Heart left ventricle (tissue), 13 donors: ENCODE data around the gene PTPRN2.

ENCODE experiments used
- POLR2A ChIP-seq, 2 donors: fragments of 450-650 bp; IDR thresholded peaks; one replicate each; pipeline ENCODE4 v1.6.1; 2017; ENCODE audit warnings: antibody characterized with exemption in 2 of 2, mild to moderate bottlenecking in 2 of 2, moderate library complexity in 2 of 2
- TF ChIP-seq, protein P1 (sequence below), 12 donors: fragments of 200-600 bp; sonication (generic) in 4 of 12; IDR thresholded peaks; one replicate each; pipeline versions ENCODE4 v1.5.0 to v1.8.0; 2018 to 2022; ENCODE audit warnings: antibody characterized with exemption in 12 of 12, mild to moderate bottlenecking in 5 of 12
- donor health status: ischemic (EF 13 %, LVEDD 7.1; RV severe dilation, severe dysfunction).
- donor health status: DM: no; HTN: yes; CAD: no.
- donor health status: DM: no; HTN: no; CAD: no.
- donor health status: ischemic (EF 25% LVEDD 6.9; RV normal size, moderate dysfunction).
- donor health status: ischemic (EF 25% LVEDD 5.7; RV mildly dilated, moderate dysfunction).
- donor health status: ischemic (EF 35%, LVEDD 5.7; RV mildly dilated, moderate dysfunction).
- donor health status: nonischemic (EF 11% LVEDD 7.7; RV severe dilation, severe dysfunction).
- donor health status: DM: yes; HTN: yes; CAD: no.
- donor health status: PGD.
- donor health status: ischemic (EF 29% LVEDD 5.4; RV normal size, mild dysfunction).
- donor health status: nonischemic (EF 23%, LVEDD 6.1; RV moderate dilation, normal function).

DNA sequence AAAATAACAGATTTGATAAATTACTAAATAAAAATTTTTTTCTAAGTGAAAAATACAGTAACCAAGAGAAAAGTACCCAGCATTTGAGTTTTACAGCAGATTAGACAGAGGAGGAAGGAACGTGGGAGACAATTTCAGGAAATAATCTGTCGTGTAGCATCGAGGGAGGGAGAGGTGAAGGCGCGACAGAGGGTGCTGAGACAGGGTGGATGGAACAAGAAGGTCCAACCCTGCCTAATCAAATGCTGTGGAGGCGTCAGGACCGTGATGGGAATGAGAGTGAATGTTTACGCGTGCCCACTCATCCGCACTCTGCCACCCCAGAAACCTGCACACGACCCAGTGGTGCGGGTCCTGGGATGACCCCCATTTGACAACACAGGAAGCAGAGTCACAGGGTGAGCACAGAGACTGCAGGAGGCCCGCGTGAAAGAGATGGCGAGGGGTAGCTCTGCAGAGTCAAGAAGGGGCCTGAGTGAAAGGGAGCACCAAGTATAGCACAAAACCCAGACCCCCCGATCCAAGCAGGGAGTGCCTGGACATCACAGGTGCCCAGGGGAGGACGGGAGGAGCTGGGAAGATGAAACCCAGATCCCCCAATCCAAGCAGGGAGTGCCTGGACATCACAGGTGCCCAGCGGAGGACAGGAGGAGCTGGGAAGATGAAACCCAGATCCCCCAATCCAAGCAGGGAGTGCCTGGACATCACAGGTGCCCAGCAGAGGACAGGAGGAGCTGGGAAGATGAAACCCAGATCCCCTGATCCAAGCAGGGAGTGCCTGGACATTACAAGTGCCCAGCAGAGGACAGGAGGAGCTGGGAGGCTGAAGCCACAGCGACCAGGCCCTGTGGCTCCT is 691.9 kb downstream of the PTPRN2 start:
- TF ChIP-seq, protein P1, sequence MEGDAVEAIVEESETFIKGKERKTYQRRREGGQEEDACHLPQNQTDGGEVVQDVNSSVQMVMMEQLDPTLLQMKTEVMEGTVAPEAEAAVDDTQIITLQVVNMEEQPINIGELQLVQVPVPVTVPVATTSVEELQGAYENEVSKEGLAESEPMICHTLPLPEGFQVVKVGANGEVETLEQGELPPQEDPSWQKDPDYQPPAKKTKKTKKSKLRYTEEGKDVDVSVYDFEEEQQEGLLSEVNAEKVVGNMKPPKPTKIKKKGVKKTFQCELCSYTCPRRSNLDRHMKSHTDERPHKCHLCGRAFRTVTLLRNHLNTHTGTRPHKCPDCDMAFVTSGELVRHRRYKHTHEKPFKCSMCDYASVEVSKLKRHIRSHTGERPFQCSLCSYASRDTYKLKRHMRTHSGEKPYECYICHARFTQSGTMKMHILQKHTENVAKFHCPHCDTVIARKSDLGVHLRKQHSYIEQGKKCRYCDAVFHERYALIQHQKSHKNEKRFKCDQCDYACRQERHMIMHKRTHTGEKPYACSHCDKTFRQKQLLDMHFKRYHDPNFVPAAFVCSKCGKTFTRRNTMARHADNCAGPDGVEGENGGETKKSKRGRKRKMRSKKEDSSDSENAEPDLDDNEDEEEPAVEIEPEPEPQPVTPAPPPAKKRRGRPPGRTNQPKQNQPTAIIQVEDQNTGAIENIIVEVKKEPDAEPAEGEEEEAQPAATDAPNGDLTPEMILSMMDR (IDR thresholded peaks at IDR 0.05): no peak
- no peak for TF ChIP-seq POLR2A (IDR thresholded peaks at IDR 0.05)
